HEK293 (cell line): Measurements from ENCODE around the gene METTL25.

Source experiments
- CTCF ChIA-PET: fragments of 350-600 bp; formaldehyde crosslinking; extraction: SDS; loops from one replicate; lab custom pipeline; 2021; ENCODE audit warnings: antibody characterized with exemption; lab: Yijun Ruan, JAX
- POLR2A ChIA-PET: fragments of 300-600 bp; formaldehyde crosslinking; extraction: SDS; loops from one replicate; lab custom pipeline; 2020; ENCODE audit warnings: antibody characterized with exemption, inconsistent platforms; lab: Yijun Ruan, JAX
- H3K27ac ChIP-seq: fragments of 200-500 bp; sonication (Bioruptor generic); 2 replicates; pipeline ENCODE4 v1.5.1; 2014; ENCODE audit warnings: low read depth, low read length, control low read depth, inconsistent platforms; ENCODE audit errors: extremely low read depth
- H3K36me3 ChIP-seq, 2 experiments: fragments of 200-500 bp in 1 of 2; sonication (Bioruptor generic) in 1 of 2; 1 replicate in 1 of 2; 2 replicates in 1 of 2; pipeline ENCODE4 v1.5.1; 2014 to 2017; ENCODE audit warnings: inconsistent platforms in 2 of 2, low read length in 2 of 2; ENCODE audit not compliant: control insufficient read depth in 2 of 2, insufficient read depth in 1 of 2
- H3K4me1 ChIP-seq: fragments of 200-500 bp; sonication (Bioruptor generic); 2 replicates; pipeline ENCODE4 v1.5.1; 2014; ENCODE audit warnings: mild to moderate bottlenecking, low read length, inconsistent platforms; ENCODE audit not compliant: control insufficient read depth, insufficient read depth
- H3K4me3 ChIP-seq: 2 replicates; pipeline ENCODE4 v1.5.1; 2011; ENCODE audit warnings: low read depth, mild to moderate bottlenecking, control low read depth, low read length, moderate library complexity
- H3K9me3 ChIP-seq: fragments of 200-500 bp; sonication (Bioruptor generic); 2 replicates; pipeline ENCODE4 v1.5.1; 2014; ENCODE audit warnings: low read depth, low read length, inconsistent platforms; ENCODE audit not compliant: control insufficient read depth, insufficient read depth
- CTCF ChIP-seq: fragments of 450-650 bp; formaldehyde crosslinking; IDR thresholded peaks from 2 replicates; pipeline ENCODE4 v1.5.1; 2016; ENCODE audit warnings: missing biosample characterization, missing genetic modification characterization
- GLIS2 ChIP-seq: fragments of 450-650 bp; formaldehyde crosslinking; IDR thresholded peaks from 2 replicates; pipeline ENCODE4 v1.5.1; 2016; ENCODE audit warnings: missing biosample characterization, missing genetic modification characterization
- IKZF3 ChIP-seq: fragments of 450-650 bp; IDR thresholded peaks from 2 replicates; pipeline ENCODE4 v1.5.0; 2018; ENCODE audit warnings: missing biosample characterization, mild to moderate bottlenecking, missing genetic modification characterization, moderate library complexity
- KLF10 ChIP-seq: fragments of 450-650 bp; IDR thresholded peaks from 2 replicates; pipeline ENCODE4 v1.5.1; 2018; ENCODE audit warnings: missing biosample characterization, mild to moderate bottlenecking, missing genetic modification characterization
- PRDM1 ChIP-seq: fragments of 450-650 bp; formaldehyde crosslinking; IDR thresholded peaks from 2 replicates; pipeline ENCODE4; 2016; ENCODE audit warnings: missing biosample characterization, missing genetic modification characterization
- PRDM2 ChIP-seq: fragments of 450-650 bp; formaldehyde crosslinking; IDR thresholded peaks from 2 replicates; pipeline ENCODE4 v1.5.1; 2016; ENCODE audit warnings: missing biosample characterization, missing genetic modification characterization, borderline replicate concordance
- TCF7L2 ChIP-seq: IDR thresholded peaks from 2 replicates; pipeline ENCODE4 v1.6.1; 2011; ENCODE audit warnings: low read depth, mild to moderate bottlenecking, inconsistent platforms, low read length, moderate library complexity, borderline replicate concordance
- ZBTB17 ChIP-seq: fragments of 450-650 bp; formaldehyde crosslinking; IDR thresholded peaks from 2 replicates; pipeline ENCODE4 v1.5.1; 2016; ENCODE audit warnings: missing biosample characterization, missing genetic modification characterization
- ZBTB6 ChIP-seq: fragments of 450-650 bp; formaldehyde crosslinking; IDR thresholded peaks from 2 replicates; pipeline ENCODE4 v1.5.1; 2017; ENCODE audit warnings: missing biosample characterization, missing genetic modification characterization
- ZBTB8A ChIP-seq: fragments of 450-650 bp; formaldehyde crosslinking; IDR thresholded peaks from 2 replicates; pipeline ENCODE4 v1.5.1; 2016; ENCODE audit warnings: missing biosample characterization, missing genetic modification characterization
- ZEB2 ChIP-seq: fragments of 450-650 bp; formaldehyde crosslinking; IDR thresholded peaks from 2 replicates; pipeline ENCODE4 v1.5.1; 2016; ENCODE audit warnings: missing biosample characterization, missing genetic modification characterization
- ZFP3 ChIP-seq: fragments of 450-650 bp; formaldehyde crosslinking; IDR thresholded peaks from 2 replicates; pipeline ENCODE4 v1.5.1; 2016; ENCODE audit warnings: low read depth, missing biosample characterization, missing genetic modification characterization
- ZNF19 ChIP-seq: fragments of 450-650 bp; formaldehyde crosslinking; IDR thresholded peaks from 2 replicates; pipeline ENCODE4; 2016; ENCODE audit warnings: missing biosample characterization, missing genetic modification characterization, low read depth
- ZNF2 ChIP-seq: fragments of 450-650 bp; formaldehyde crosslinking; IDR thresholded peaks from 2 replicates; pipeline ENCODE4 v1.5.1; 2016; ENCODE audit warnings: missing biosample characterization, missing genetic modification characterization
- ZNF23 ChIP-seq: fragments of 450-650 bp; formaldehyde crosslinking; IDR thresholded peaks from 2 replicates; pipeline ENCODE4 v1.5.1; 2016; ENCODE audit warnings: missing biosample characterization, missing genetic modification characterization, borderline replicate concordance
- ZNF311 ChIP-seq: fragments of 450-650 bp; formaldehyde crosslinking; IDR thresholded peaks from 2 replicates; pipeline ENCODE4 v1.5.1; 2017; ENCODE audit warnings: missing biosample characterization, missing genetic modification characterization, borderline replicate concordance
- ZNF548 ChIP-seq: fragments of 450-650 bp; formaldehyde crosslinking; IDR thresholded peaks from 2 replicates; pipeline ENCODE4 v1.5.1; 2016; ENCODE audit warnings: missing biosample characterization, missing genetic modification characterization
- ZNF558 ChIP-seq: fragments of 450-650 bp; formaldehyde crosslinking; IDR thresholded peaks from 2 replicates; pipeline ENCODE4 v1.5.1; 2016; ENCODE audit warnings: missing biosample characterization, missing genetic modification characterization
- ZNF560 ChIP-seq: fragments of 450-650 bp; formaldehyde crosslinking; IDR thresholded peaks from 2 replicates; pipeline ENCODE4 v1.5.1; 2017; ENCODE audit warnings: missing biosample characterization, missing genetic modification characterization, borderline replicate concordance
- ZNF580 ChIP-seq: fragments of 450-650 bp; formaldehyde crosslinking; IDR thresholded peaks from 2 replicates; pipeline ENCODE4 v1.5.1; 2016; ENCODE audit warnings: missing biosample characterization, missing genetic modification characterization
- ZNF600 ChIP-seq: fragments of 450-650 bp; formaldehyde crosslinking; IDR thresholded peaks from 2 replicates; pipeline ENCODE4 v1.5.1; 2016; ENCODE audit warnings: missing biosample characterization, missing genetic modification characterization
- ZNF654 ChIP-seq: fragments of 450-650 bp; formaldehyde crosslinking; IDR thresholded peaks from 2 replicates; pipeline ENCODE4 v1.5.1; 2016; ENCODE audit warnings: low read depth, missing biosample characterization, missing genetic modification characterization
- ZNF747 ChIP-seq: fragments of 450-650 bp; formaldehyde crosslinking; IDR thresholded peaks from 2 replicates; pipeline ENCODE4 v1.5.1; 2016; ENCODE audit warnings: missing biosample characterization, missing genetic modification characterization
- ZNF776 ChIP-seq: fragments of 450-650 bp; formaldehyde crosslinking; IDR thresholded peaks from 2 replicates; pipeline ENCODE4 v1.5.0; 2017; ENCODE audit warnings: missing biosample characterization, missing genetic modification characterization, borderline replicate concordance
- ZNF830 ChIP-seq: fragments of 450-650 bp; IDR thresholded peaks from 2 replicates; pipeline ENCODE4 v1.5.0; 2018; ENCODE audit warnings: missing biosample characterization, missing genetic modification characterization, low read depth, mild to moderate bottlenecking, moderate library complexity
- ZSCAN4 ChIP-seq: fragments of 450-650 bp; formaldehyde crosslinking; IDR thresholded peaks from 2 replicates; pipeline ENCODE4 v1.5.1; 2017; ENCODE audit warnings: missing biosample characterization, missing genetic modification characterization

Gene METTL25

GRCh38 chr12:82510386-82510785 is 152.1 kb downstream of the METTL25 start (continued):
- no peak for TF ChIP-seq ZNF830
- TF ChIP-seq ZNF654 = no peak
- TF ChIP-seq ZNF747 (tag by site-specific recombination) = no peak
- no peak for TF ChIP-seq ZNF2 (tag by site-specific recombination)
- TF ChIP-seq ZFP3 (tag by site-specific recombination) = no peak
- TF ChIP-seq ZNF776 = no peak

- TF ChIP-seq ZEB2 (tag by site-specific recombination) = no peak
- TF ChIP-seq IKZF3 (tag by site-specific recombination) = no peak
- no peak for TF ChIP-seq ZNF560 (tag by site-specific recombination)
- TF ChIP-seq ZBTB17 = no peak
- no peak for TF ChIP-seq PRDM1
- TF ChIP-seq CTCF (tag by site-specific recombination) = no peak
- no peak for TF ChIP-seq ZNF600
- TF ChIP-seq ZNF830 = no peak
- no peak for TF ChIP-seq ZBTB6 (tag by site-specific recombination)
- Histone ChIP-seq H3K36me3 (no peaks in the 10 kb centered on the region), H3K27ac (no peak overlapping the region), H3K9me3 (no peaks in the 10 kb centered on the region), H3K4me3 (no peak overlapping the region), H3K4me1 (no peaks in the 10 kb centered on the region)
- ChIA-PET POLR2A (no interaction called here), CTCF (no interaction called here)
These were observed 156.6 kb downstream of the METTL25 start for GRCh38 chr12:82514880-82515279.

- no peaks in the 10 kb centered on the region for H3K4me1 ChIP-seq
- no peak overlapping the region for H3K4me3 ChIP-seq
- CTCF ChIA-PET = interaction anchor here (0.6 to 2.1 kb wide), 4 partner anchors 10 to 87 kb away, joined by 3 to 9 read pairs (median 5); no protein-coding TSS in a partner anchor
- no peaks in the 10 kb centered on the region for H3K36me3 ChIP-seq
- POLR2A ChIA-PET = no interaction called here
- H3K9me3 ChIP-seq = no peaks in the 10 kb centered on the region
- no peak overlapping the region for H3K27ac ChIP-seq
- no peak for TF ChIP-seq KLF10 (tag by site-specific recombination)
- no peak for TF ChIP-seq ZNF19 (tag by site-specific recombination)
- TF ChIP-seq ZNF548 (tag by site-specific recombination) = no peak
- no peak for TF ChIP-seq TCF7L2
- no peak for TF ChIP-seq ZNF558 (tag by site-specific recombination)
- TF ChIP-seq PRDM2 = no peak
- no peak for TF ChIP-seq PRDM1
- no peak for TF ChIP-seq ZNF23 (tag by site-specific recombination)
- TF ChIP-seq ZNF830 = no peak
- TF ChIP-seq ZNF580 (tag by site-specific recombination) = no peak
- TF ChIP-seq ZNF311 (tag by site-specific recombination) = no peak
- no peak for TF ChIP-seq ZBTB8A (tag by site-specific recombination)
- TF ChIP-seq GLIS2 (tag by site-specific recombination) = no peak
- no peak for TF ChIP-seq ZSCAN4 (tag by site-specific recombination)
These were observed 157.3 kb downstream of the METTL25 start for GRCh38 chr12:82515652-82516051.
